Activated T-cell treated with anti-CD3 and anti-CD28 coated beads, Interleukin-2, amount 50 U/mL, for 24 hours (primary cell): ENCODE results near the gene CD5L.

Source experiments
- DNase-seq: peaks from one replicate; pipeline ENCODE4 v3.0.0-alpha.2; 2020
- H3K27ac Mint-ChIP-seq: 2 replicates; pipeline ENCODE4 v1.8.0; 2020; ENCODE audit warnings: mild to moderate bottlenecking, mixed read lengths
- H3K27me3 Mint-ChIP-seq: 2 replicates; pipeline ENCODE4 v1.8.0; 2020; ENCODE audit warnings: mixed read lengths
- H3K36me3 Mint-ChIP-seq: 2 replicates; pipeline ENCODE4 v1.8.0; 2020; ENCODE audit warnings: low read depth, mixed read lengths
- H3K4me1 Mint-ChIP-seq: 2 replicates; pipeline ENCODE4 v1.8.0; 2020; ENCODE audit warnings: low read depth, mixed read lengths
- H3K4me3 Mint-ChIP-seq: 2 replicates; pipeline ENCODE4 v1.8.0; 2020; ENCODE audit warnings: mild to moderate bottlenecking, moderate library complexity, mixed read lengths
- H3K9me3 Mint-ChIP-seq: 2 replicates; pipeline ENCODE4 v1.8.0; 2020; ENCODE audit warnings: mixed read lengths

Gene CD5L

DNA sequence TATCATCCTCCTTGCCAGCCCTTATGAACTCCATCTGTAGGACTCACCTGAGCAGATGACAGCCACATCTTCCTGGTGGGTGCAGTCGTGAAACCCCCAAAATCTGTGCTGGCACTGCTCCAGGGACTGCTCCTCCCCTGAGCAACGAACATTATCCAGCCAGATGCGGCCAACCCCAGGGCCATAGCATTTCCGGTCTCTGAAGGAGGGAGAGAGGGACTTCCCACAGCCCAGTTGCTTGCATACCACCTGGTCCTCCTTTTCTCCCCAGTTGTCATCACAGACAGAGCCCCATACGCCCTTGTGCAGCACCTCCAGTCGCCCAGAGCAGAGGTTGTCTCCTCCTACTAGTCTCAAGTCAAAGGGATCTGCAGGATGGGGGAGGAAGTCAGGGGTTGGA lies 8.5 kb downstream of the CD5L start:
- no peak overlapping the region for H3K27ac Mint-ChIP-seq

DNA sequence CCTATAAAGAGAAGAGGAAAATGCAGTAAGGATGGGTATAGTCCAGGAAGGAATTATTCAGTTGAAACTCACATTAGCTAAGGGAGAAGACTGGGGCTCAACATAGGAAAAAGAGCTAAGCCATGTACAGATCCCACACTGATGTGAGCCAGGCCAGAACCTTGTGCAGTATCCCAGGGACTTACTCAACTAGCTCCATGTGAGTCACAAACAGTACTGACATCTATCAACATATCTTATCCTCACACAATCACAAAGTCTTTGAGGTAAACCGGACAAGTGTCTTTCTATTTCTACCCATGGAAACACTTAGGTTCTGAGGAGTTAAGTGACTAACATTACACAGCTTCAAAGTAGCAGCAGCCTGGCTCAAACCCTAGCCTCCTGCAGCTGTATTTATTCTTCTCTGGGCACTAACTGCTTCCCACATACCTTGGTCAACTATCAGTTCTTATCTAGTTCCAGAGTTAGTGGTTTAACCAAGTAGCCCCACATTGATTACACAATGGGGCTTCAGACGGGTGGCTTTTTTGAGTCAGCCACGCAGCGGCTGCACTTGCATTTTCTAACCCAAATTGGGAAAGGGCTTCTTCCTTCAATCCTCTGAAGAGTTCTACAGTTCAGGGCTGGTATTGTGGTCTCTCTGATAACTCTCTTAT lies 9.5 kb downstream of the CD5L start:
- peaks cover 4% of the 10 kb centered on the region for H3K4me1 Mint-ChIP-seq
- no peak for DNase-seq
- no peaks in the 10 kb centered on the region for H3K36me3 Mint-ChIP-seq
- H3K4me3 Mint-ChIP-seq = no peak overlapping the region
- H3K9me3 Mint-ChIP-seq = no peaks in the 10 kb centered on the region
- peaks cover 15% of the 10 kb centered on the region for H3K27me3 Mint-ChIP-seq
- no peak overlapping the region for H3K27ac Mint-ChIP-seq

More for the DNA sequence above, 8.5 kb downstream of the CD5L start:
- DNase-seq = no peak
- Mint-ChIP-seq H3K4me1 (peaks cover 4% of the 10 kb centered on the region), H3K36me3 (no peaks in the 10 kb centered on the region), H3K9me3 (no peaks in the 10 kb centered on the region), H3K27me3 (peaks cover 15% of the 10 kb centered on the region), H3K4me3 (no peak overlapping the region)

DNA sequence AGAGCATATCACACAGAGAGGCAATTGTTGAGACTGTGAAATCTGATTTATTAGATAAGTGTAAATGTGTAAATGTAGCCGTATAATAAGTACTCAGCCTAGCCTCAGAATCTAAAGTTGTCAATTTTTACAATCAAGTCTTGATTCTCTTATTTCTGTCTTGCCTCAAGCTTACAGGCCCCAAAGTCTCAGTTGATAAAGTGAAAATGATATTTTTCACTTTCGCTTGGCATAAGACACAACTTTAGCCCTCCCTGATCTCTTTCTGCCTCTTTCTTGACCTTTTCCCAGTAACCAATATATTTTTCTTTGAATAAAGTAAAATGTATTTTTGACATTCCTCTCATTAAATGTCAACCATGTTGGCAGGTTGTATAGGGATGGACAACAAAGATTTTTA lies 10.7 kb downstream of the CD5L start:
- Mint-ChIP-seq H3K36me3 (no peaks in the 10 kb centered on the region), H3K4me1 (peaks cover 4% of the 10 kb centered on the region), H3K27ac (no peak overlapping the region), H3K27me3 (peaks cover 13% of the 10 kb centered on the region), H3K4me3 (no peak overlapping the region), H3K9me3 (no peaks in the 10 kb centered on the region)
- DNase-seq = no peak

DNA sequence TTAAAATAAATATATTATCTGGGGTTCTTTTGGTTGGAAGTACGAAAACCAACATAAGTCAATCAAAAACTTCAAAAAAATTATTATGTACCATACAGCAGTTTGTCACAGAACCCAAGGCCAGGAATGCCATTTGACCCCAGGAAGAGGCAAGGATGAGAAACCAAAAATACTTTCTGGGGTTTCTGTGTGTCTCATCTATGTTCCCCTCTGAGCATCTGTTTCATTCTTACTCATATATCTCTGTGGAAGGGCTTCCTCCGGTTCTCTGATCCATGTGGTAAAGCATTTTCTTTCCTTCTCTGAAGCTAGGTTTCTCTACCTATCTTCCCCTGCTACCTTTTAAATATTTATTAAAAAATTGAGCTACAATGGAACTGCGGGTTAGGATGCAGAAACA lies 11.9 kb downstream of the CD5L start:
- Mint-ChIP-seq H3K36me3 (no peaks in the 10 kb centered on the region), H3K27me3 (peaks cover 20% of the 10 kb centered on the region), H3K4me1 (peaks cover 4% of the 10 kb centered on the region), H3K27ac (no peak overlapping the region), H3K4me3 (no peak overlapping the region), H3K9me3 (no peaks in the 10 kb centered on the region)
- no peak for DNase-seq

DNA sequence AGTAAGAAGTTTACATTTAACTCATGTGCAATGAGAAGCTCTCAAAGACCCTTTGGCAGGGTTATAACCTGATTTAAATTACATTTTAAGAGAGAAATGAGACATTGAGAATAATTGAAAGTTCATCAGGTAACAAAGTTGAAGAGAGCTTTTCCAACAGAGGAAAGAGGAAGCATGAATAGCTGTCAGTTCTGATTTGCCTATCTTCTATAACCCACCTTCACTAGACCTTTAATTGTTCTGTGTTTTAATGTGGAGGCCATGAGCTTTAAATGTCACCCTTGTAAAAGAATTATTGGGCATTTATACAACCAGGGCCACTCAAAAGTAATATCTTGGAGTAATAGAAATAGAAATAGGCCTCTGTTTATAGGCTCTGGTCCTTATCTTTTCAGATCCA lies 12.4 kb downstream of the CD5L start:
- H3K27ac Mint-ChIP-seq = no peak overlapping the region
- no peak for DNase-seq

DNA sequence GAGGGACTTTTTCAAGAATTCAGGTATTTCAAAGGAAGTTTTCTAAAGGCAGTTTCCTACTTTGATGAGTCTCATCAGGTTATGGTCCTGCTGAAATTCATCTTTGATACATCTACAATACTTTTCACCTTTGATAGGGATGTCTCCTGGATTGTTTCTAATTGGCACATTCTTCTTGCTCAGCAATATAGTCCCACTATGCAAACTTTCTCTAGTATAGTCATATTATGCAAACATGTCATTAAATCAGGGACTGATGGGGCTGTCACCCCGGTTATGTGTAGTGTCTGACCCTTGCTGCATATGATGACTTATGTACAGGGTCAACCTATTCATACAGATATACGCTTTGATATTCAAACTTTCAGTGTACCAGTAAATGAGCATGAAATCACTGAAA lies 21.3 kb downstream of the CD5L start:
- Mint-ChIP-seq H3K27me3 (peaks cover 18% of the 10 kb centered on the region), H3K4me3 (no peak overlapping the region), H3K9me3 (no peaks in the 10 kb centered on the region), H3K36me3 (no peaks in the 10 kb centered on the region), H3K4me1 (no peaks in the 10 kb centered on the region), H3K27ac (no peak overlapping the region)
- no peak for DNase-seq

More for the DNA sequence above, 12.4 kb downstream of the CD5L start:
- Mint-ChIP-seq H3K27me3 (peaks cover 22% of the 10 kb centered on the region), H3K9me3 (no peaks in the 10 kb centered on the region), H3K4me3 (no peak overlapping the region), H3K4me1 (peaks cover 4% of the 10 kb centered on the region), H3K36me3 (no peaks in the 10 kb centered on the region)

DNA sequence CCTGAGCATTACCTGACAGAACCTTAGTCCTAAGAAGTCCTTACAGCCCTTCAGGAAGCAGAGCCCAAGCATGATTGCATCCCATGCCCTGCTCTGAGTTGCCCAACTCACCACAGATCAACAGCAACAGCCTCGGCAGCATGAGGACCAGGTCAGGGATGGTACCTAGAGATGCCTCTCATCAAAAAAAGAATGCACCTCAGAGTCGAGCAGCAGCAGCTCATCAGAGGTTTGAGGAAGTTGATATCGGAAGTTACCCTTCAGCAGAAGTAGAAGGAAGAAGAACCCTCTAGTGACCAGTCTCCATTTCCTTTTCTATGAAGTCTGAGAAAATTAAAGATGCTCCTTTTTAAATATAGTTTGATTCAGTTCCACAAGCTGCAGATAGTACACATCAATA lies 21.7 kb downstream of the CD5L start, which contains the start of gene FCRL1:
TSS of gene FCRL1 (minus strand) at position 225 of the 400 bp plus-strand sequence. CDS start at position 142, 83 bp downstream.
- no peaks in the 10 kb centered on the region for H3K36me3 Mint-ChIP-seq
- no peak within 1 kb of the TSS for H3K4me3 Mint-ChIP-seq
- no peak for DNase-seq
- H3K27ac Mint-ChIP-seq = no peak within 1 kb of the TSS
- H3K4me1 Mint-ChIP-seq = no peaks in the 10 kb centered on the region
- H3K9me3 Mint-ChIP-seq = no peaks in the 10 kb centered on the region
- H3K27me3 Mint-ChIP-seq = peaks cover 15% of the 10 kb centered on the region

DNA sequence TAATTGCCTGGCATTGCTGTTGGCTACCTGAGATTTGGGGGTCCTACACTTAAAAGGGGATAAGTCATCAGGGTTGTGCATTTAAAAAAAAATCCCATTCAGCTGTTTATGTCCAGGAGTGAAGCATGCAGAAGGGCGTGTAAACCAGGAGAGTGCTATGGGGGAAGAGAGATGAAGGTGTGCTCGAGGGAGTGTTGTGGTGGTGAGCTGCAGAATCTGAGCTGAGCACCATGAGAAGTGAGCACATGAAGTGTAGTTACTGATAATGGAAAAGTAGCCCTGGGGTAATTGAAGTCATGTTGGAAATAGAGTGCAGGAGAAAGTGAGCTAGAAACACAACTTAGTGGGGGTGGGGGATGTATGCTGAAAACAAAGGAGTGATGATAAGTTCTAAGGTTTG lies 22.4 kb downstream of the CD5L start:
- peaks cover 2% of the 10 kb centered on the region for H3K9me3 Mint-ChIP-seq
- no peak overlapping the region for H3K4me3 Mint-ChIP-seq
- H3K27ac Mint-ChIP-seq = no peak overlapping the region
- no peaks in the 10 kb centered on the region for H3K4me1 Mint-ChIP-seq
- peaks cover 14% of the 10 kb centered on the region for H3K27me3 Mint-ChIP-seq
- H3K36me3 Mint-ChIP-seq = no peaks in the 10 kb centered on the region
- DNase-seq = no peak

DNA sequence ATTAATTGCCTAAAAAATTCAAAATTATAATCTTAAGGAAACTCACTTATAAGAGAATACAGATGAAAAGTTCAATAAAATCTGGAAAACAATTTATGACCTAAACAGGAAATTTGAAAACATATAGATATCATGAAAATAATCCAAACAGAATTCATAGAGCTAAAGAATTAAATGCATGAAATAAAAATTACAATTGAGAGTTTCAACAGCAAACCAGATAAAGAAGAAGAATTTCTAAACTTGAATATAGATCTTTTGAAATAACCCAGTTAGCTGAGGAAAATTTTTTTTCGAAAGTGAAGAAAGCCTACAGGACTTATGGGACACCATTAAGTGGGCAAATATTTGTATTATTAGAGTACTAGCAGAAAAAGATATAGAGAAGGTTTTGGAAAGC lies 28.3 kb downstream of the CD5L start:
- no peaks in the 10 kb centered on the region for H3K4me1 Mint-ChIP-seq
- peaks cover 23% of the 10 kb centered on the region for H3K9me3 Mint-ChIP-seq
- H3K36me3 Mint-ChIP-seq = peaks cover 3% of the 10 kb centered on the region
- H3K27ac Mint-ChIP-seq = no peak overlapping the region
- no peak overlapping the region for H3K4me3 Mint-ChIP-seq
- H3K27me3 Mint-ChIP-seq = peaks cover 15% of the 10 kb centered on the region
- no peak for DNase-seq

DNA sequence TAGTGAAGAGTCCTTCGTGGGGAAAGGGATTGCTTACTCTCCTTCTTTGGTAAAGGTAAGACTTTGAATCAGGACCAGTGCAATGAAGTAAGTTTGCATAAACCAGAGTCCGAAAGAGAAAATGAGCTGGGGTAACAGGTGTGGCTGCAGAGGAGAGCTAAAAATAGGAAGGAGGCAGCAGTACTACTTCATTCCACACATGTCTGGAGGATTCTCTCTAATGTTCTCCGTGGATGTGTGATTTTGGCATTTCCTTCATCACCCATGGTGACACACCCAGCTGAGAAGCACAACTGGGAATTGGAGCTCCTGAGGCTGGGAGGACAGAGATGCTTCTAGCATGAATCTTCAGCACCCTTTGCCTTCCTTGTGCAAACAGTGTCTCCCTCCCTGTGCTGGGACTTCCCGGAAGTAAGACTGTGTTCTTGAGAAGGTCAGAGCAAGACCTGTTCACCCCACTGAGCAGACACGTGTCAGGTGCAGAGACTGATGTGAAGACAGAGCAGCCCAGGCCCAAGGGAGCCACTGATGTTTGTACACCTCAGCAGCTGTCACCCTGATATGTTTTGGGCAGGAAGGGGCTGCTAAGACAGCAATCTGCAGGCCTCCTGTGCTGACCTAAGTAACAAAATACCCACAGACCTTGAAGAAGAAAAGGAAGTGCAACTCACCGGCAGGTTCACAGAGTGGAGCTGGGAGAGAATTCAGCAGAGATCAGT lies 35.0 kb downstream of the CD5L start:
- Mint-ChIP-seq H3K27ac (no peak overlapping the region), H3K4me3 (no peak overlapping the region)

DNA sequence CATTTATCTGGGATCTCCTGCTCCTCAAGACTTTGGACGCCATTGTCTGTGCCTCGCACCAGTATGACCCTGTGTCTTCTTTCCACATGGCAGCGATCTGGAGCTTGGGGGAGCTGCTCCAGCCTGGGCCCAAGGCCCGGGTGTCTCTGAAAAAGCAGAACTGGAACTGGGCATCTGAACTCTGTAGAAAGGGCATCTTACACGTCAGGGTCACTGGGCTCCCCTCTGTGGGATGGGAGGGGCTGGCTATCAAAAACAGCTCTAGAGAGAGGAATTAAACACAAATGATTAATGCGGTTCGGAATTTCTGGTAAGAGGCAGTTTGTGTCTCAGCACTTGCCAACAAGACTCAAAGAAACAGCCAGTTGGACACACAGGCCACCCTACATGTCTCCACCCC lies 37.8 kb downstream of the CD5L start:
- H3K4me1 Mint-ChIP-seq = no peaks in the 10 kb centered on the region
- peaks cover 7% of the 10 kb centered on the region for H3K27me3 Mint-ChIP-seq
- H3K36me3 Mint-ChIP-seq = no peaks in the 10 kb centered on the region
- no peak for DNase-seq
- no peak overlapping the region for H3K4me3 Mint-ChIP-seq
- H3K9me3 Mint-ChIP-seq = no peaks in the 10 kb centered on the region
- no peak overlapping the region for H3K27ac Mint-ChIP-seq

More for the DNA sequence above, 35.0 kb downstream of the CD5L start:
- H3K4me1 Mint-ChIP-seq = no peaks in the 10 kb centered on the region
- no peaks in the 10 kb centered on the region for H3K9me3 Mint-ChIP-seq
- peaks cover 10% of the 10 kb centered on the region for H3K27me3 Mint-ChIP-seq
- DNase-seq = no peak
- no peaks in the 10 kb centered on the region for H3K36me3 Mint-ChIP-seq

DNA sequence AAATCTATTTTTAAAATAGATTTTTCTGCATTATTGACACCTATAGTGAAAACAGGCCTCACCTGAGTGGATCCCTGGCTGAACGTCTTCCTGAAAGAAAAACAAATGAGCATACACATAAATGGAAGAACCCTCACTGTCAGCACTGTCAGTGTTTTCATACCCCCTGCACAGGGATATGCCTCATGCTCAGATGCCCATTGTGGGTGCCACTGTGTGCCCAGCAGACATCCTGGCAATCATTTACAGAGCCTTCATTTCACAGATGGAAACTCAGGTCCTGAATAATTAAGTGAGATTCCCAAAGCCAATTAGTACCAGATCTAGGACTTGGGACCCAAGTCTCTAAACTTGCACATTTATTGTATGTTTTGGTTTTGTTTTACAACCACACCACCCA lies 41.6 kb downstream of the CD5L start:
- H3K9me3 Mint-ChIP-seq = no peaks in the 10 kb centered on the region
- H3K4me3 Mint-ChIP-seq = no peak overlapping the region
- no peaks in the 10 kb centered on the region for H3K36me3 Mint-ChIP-seq
- no peak for DNase-seq
- no peak overlapping the region for H3K27ac Mint-ChIP-seq
- H3K4me1 Mint-ChIP-seq = no peaks in the 10 kb centered on the region
- H3K27me3 Mint-ChIP-seq = no peaks in the 10 kb centered on the region

DNA sequence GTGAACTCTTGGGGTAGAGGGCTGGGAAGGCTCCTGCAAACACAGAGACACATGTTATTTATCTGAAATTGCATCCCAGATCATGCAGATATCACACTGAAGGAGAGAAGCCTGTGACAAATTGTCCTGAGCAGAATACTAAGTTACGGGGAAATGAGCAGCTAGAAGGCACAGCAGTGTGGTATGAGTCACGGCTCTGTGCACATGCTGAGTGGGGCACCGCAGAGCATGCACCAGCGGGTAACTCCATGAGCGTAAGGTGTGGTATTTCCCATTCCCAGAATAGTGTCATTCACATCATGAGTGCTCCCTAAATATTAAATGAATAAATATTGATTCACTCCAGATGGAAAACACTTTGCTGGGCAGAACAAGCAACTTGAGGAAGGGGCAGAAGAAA lies 43.4 kb downstream of the CD5L start:
- no peaks in the 10 kb centered on the region for H3K4me1 Mint-ChIP-seq
- no peak overlapping the region for H3K27ac Mint-ChIP-seq
- peaks cover 10% of the 10 kb centered on the region for H3K9me3 Mint-ChIP-seq
- no peak overlapping the region for H3K4me3 Mint-ChIP-seq
- no peak for DNase-seq
- no peaks in the 10 kb centered on the region for H3K27me3 Mint-ChIP-seq
- H3K36me3 Mint-ChIP-seq = no peaks in the 10 kb centered on the region

DNA sequence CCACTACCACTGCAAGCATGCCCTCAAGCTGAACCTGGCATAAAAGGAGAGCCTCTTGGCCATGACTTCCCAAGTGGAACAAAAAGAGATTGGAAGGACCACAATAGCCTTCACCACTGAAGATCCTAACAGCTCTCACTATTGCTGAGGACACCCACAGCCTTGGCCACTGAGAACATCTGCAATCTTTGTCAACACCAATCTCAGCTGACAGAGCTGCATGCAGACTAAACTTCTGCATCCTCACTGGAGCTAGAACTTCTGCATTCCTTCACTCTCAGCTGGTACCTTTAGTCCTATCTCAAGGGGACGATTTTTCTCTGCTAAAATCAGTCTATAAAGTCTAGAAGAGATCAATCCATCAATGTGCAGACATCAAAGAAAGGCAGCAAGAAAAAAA lies 56.4 kb downstream of the CD5L start:
- Mint-ChIP-seq H3K9me3 (peaks cover 3% of the 10 kb centered on the region), H3K27me3 (peaks cover 14% of the 10 kb centered on the region), H3K4me1 (peaks cover 2% of the 10 kb centered on the region), H3K4me3 (no peak overlapping the region), H3K36me3 (no peaks in the 10 kb centered on the region), H3K27ac (no peak overlapping the region)
- DNase-seq = no peak

DNA sequence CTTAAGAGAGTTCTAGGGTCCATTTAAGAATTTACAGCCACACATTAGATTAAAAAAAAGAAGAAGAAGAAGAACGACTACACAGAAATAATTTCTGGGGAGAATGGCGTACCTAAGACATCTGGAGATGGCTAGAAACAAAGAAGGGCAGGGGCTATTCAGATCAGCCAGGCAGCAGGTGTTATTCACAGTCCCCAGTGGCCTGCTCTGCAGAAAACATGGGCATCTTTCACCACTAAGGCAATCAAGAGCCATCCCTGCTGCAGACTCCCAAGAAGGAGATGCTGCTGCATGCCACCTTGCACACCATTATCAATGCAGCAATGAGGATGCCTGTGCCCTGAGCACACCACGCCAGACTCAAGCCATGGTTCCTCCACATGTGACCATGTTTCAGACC lies 56.8 kb downstream of the CD5L start:
- DNase-seq = no peak
- H3K36me3 Mint-ChIP-seq = no peaks in the 10 kb centered on the region
- H3K9me3 Mint-ChIP-seq = no peaks in the 10 kb centered on the region
- no peak overlapping the region for H3K27ac Mint-ChIP-seq
- H3K27me3 Mint-ChIP-seq = peaks cover 14% of the 10 kb centered on the region
- peaks cover 2% of the 10 kb centered on the region for H3K4me1 Mint-ChIP-seq
- no peak overlapping the region for H3K4me3 Mint-ChIP-seq
